Glutamatergic neuron (in vitro differentiated cells): Measurements from ENCODE around the gene ADGRG6. TPM values are rescaled to one million over a fixed set of nuclear protein-coding genes. Genes with fewer than 3 reads are reported as not detected.

Source experiments
- DNase-seq: peaks from one replicate; pipeline ENCODE4 v3.0.0; 2022
- H3K27ac Mint-ChIP-seq: one replicate; pipeline ENCODE4 v1.8.0; 2020; ENCODE audit warnings: mild to moderate bottlenecking, mixed read lengths, inconsistent platforms; ENCODE audit not compliant: unreplicated experiment
- H3K27me3 Mint-ChIP-seq: one replicate; pipeline ENCODE4 v1.8.0; 2020; ENCODE audit warnings: mild to moderate bottlenecking, moderate library complexity, mixed read lengths, inconsistent platforms; ENCODE audit not compliant: unreplicated experiment
- H3K36me3 Mint-ChIP-seq: one replicate; pipeline ENCODE4 v1.8.0; 2020; ENCODE audit warnings: mild to moderate bottlenecking, mixed read lengths, inconsistent platforms; ENCODE audit not compliant: unreplicated experiment
- H3K4me1 Mint-ChIP-seq: one replicate; pipeline ENCODE4 v1.8.0; 2020; ENCODE audit warnings: mild to moderate bottlenecking, low read depth, mixed read lengths, inconsistent platforms; ENCODE audit not compliant: unreplicated experiment
- H3K4me3 Mint-ChIP-seq: one replicate; pipeline ENCODE4 v1.8.0; 2020; ENCODE audit warnings: mild to moderate bottlenecking, mixed read lengths, inconsistent platforms; ENCODE audit not compliant: unreplicated experiment
- H3K9me3 Mint-ChIP-seq: one replicate; pipeline ENCODE4 v1.8.0; 2020; ENCODE audit warnings: mild to moderate bottlenecking, moderate library complexity, mixed read lengths, inconsistent platforms; ENCODE audit not compliant: unreplicated experiment
- CTCF ChIP-seq: fragments of 200-600 bp; sonication (generic); IDR thresholded peaks from one replicate; pipeline ENCODE4 v1.5.0; 2021; ENCODE audit not compliant: partially characterized antibody, unreplicated experiment
- total RNA-seq: library from RNA; stranded (reverse); fragmentation: NEBNext Ultra II Directional; extraction: Animal tissue kit (Norgen Biotek cat#: 25700); gene quantifications from one replicate; pipeline ENCODE4 v1.2.1, GENCODE V29; 2021; ENCODE audit not compliant: unreplicated experiment

Gene ADGRG6
- total RNA-seq, 1 donor from 2014 or later = not detected

GRCh38 chr6:142354650-142355049 lies 52.8 kb downstream of the ADGRG6 start:
- Mint-ChIP-seq H3K4me3 (no peak overlapping the region), H3K4me1 (no peaks in the 10 kb centered on the region), H3K9me3 (no peaks in the 10 kb centered on the region), H3K36me3 (no peaks in the 10 kb centered on the region), H3K27ac (no peak overlapping the region), H3K27me3 (no peaks in the 10 kb centered on the region)
- no peak for DNase-seq
- TF ChIP-seq CTCF = no peak

- no peak for TF ChIP-seq CTCF
- H3K36me3 Mint-ChIP-seq = no peaks in the 10 kb centered on the region
- H3K27me3 Mint-ChIP-seq = no peaks in the 10 kb centered on the region
- H3K27ac Mint-ChIP-seq = no peak overlapping the region
- no peak overlapping the region for H3K4me3 Mint-ChIP-seq
- DNase-seq = no peak
- no peaks in the 10 kb centered on the region for H3K9me3 Mint-ChIP-seq
- H3K4me1 Mint-ChIP-seq = no peaks in the 10 kb centered on the region
Measured at GRCh38 chr6:142355520-142356174, 53.8 kb downstream of the ADGRG6 start.

- TF ChIP-seq CTCF = no peak
- peaks cover 2% of the 10 kb centered on the region for H3K4me1 Mint-ChIP-seq
- no peaks in the 10 kb centered on the region for H3K9me3 Mint-ChIP-seq
- DNase-seq = no peak
- H3K4me3 Mint-ChIP-seq = no peak overlapping the region
- no peaks in the 10 kb centered on the region for H3K36me3 Mint-ChIP-seq
- H3K27me3 Mint-ChIP-seq = no peaks in the 10 kb centered on the region
- H3K27ac Mint-ChIP-seq = no peak overlapping the region
Measured at GRCh38 chr6:142356201-142356883, 54.5 kb downstream of the ADGRG6 start.

- TF ChIP-seq CTCF = no peak
Measured at GRCh38 chr6:142356884-142357225, 55.0 kb downstream of the ADGRG6 start.

GRCh38 chr6:142357879-142358278 lies 56.1 kb downstream of the ADGRG6 start:
- no peaks in the 10 kb centered on the region for H3K36me3 Mint-ChIP-seq
- H3K27me3 Mint-ChIP-seq = peaks cover 2% of the 10 kb centered on the region
- H3K4me1 Mint-ChIP-seq = peaks cover 11% of the 10 kb centered on the region
- no peak overlapping the region for H3K4me3 Mint-ChIP-seq
- DNase-seq = no peak
- no peaks in the 10 kb centered on the region for H3K9me3 Mint-ChIP-seq
- no peak for TF ChIP-seq CTCF
- H3K27ac Mint-ChIP-seq = no peak overlapping the region

More at GRCh38 chr6:142356884-142357225, 55.0 kb downstream of the ADGRG6 start:
- no peaks in the 10 kb centered on the region for H3K36me3 Mint-ChIP-seq
- H3K27me3 Mint-ChIP-seq = no peaks in the 10 kb centered on the region
- no peak for DNase-seq
- no peaks in the 10 kb centered on the region for H3K9me3 Mint-ChIP-seq
- H3K27ac Mint-ChIP-seq = no peak overlapping the region
- no peak overlapping the region for H3K4me3 Mint-ChIP-seq
- H3K4me1 Mint-ChIP-seq = peaks cover 5% of the 10 kb centered on the region
